Measurements from ENCODE around the gene WWOX. TPM values are rescaled to one million over a fixed set of nuclear protein-coding genes. Genes with fewer than 3 reads are reported as not detected.

WWOX gene
- total RNA-seq, 1 experiment from 2014 or later, result 15.6 TPM

GRCh38 chr16:78800523-78800922 is 701.1 kb downstream of the WWOX start:
- Histone ChIP-seq H3K9me3 (ENCODE audit: control insufficient read depth, low read depth, low read length) (no peaks in the 10 kb centered on the region), H3K4me2 (ENCODE audit: insufficient read depth, insufficient read length, low read length) (no peak overlapping the region), H3K9ac (ENCODE audit: extremely low read depth, insufficient read length, low read length) (no peak overlapping the region), H2BK12ac (ENCODE audit: insufficient read length, low read depth, low read length) (no peak overlapping the region), H3T11ph (ENCODE audit: low read length) (no peak overlapping the region), H2BK20ac (ENCODE audit: low read depth, low read length, poor library complexity, severe bottlenecking) (no peak overlapping the region), H3K27me3 (ENCODE audit: insufficient read depth, low read length) (no peaks in the 10 kb centered on the region), H2BK120ac (ENCODE audit: low read depth, low read length, poor library complexity, severe bottlenecking) (no peak overlapping the region), H2BK5ac (ENCODE audit: insufficient read length, low read length) (no peak overlapping the region), H3K27ac (ENCODE audit: insufficient read length, low read depth, low read length) (no peak overlapping the region), H3K4me1 (ENCODE audit: insufficient read depth, low read length) (no peaks in the 10 kb centered on the region), H4K91ac (ENCODE audit: insufficient read length, low read depth, low read length) (no peak overlapping the region), H2BK15ac (ENCODE audit: low read depth, low read length) (no peak overlapping the region), H2AK5ac (ENCODE audit: insufficient read length, low read length) (no peak overlapping the region), H3K23me2 (ENCODE audit: insufficient read length, low read depth, low read length, poor library complexity, severe bottlenecking) (no peaks in the 10 kb centered on the region), H3K23ac (ENCODE audit: insufficient read length, low read depth, low read length) (no peak overlapping the region), H3K18ac (ENCODE audit: insufficient read length, low read depth, low read length) (no peak overlapping the region), H4K5ac (ENCODE audit: insufficient read length, low read depth, low read length) (no peak overlapping the region), H3K79me2 (ENCODE audit: insufficient read depth, low read length) (no peaks in the 10 kb centered on the region), H2AFZ (ENCODE audit: low read length) (no peak overlapping the region), H3K56ac (ENCODE audit: insufficient read length, low read depth, low read length) (no peak overlapping the region), H3K79me1 (ENCODE audit: insufficient read depth, low read depth, low read length, poor library complexity, severe bottlenecking) (no peaks in the 10 kb centered on the region), H3K14ac (ENCODE audit: insufficient read depth, low read length) (no peak overlapping the region), H4K20me1 (ENCODE audit: control insufficient read depth, insufficient read depth, insufficient read length) (no peaks in the 10 kb centered on the region), H4K8ac (replicated peaks; ENCODE audit: insufficient read length, low read depth, low read length) (no peak overlapping the region), H3K4ac (ENCODE audit: low read depth, low read length) (no peak overlapping the region)
- no peaks in the 10 kb centered on the region for H3K9me3 Mint-ChIP-seq
- no peaks in the 10 kb centered on the region for H3K36me3 Mint-ChIP-seq (ENCODE audit: insufficient read depth in 1 of 3, low read depth in 3 of 3)
- peaks cover 2% of the 10 kb centered on the region; the same call in 1 of the 2 replicates for H3K27me3 Mint-ChIP-seq (ENCODE audit: low read depth)
- WGBS (ENCODE audit: extremely low coverage, insufficient read length, low lambda C conversion rate), result no CpG with 5 or more reads among the region's 3 CpGs
- no peaks in the 10 kb centered on the region for H3K4me1 Mint-ChIP-seq
- DNase-seq, result no peak
- H3K27ac Mint-ChIP-seq, result no peak overlapping the region
- no peak overlapping the region for H3K4me3 Mint-ChIP-seq
- no peak; the same call in 1 of the 3 replicates for TF ChIP-seq CTCF (conservative IDR thresholded peaks at IDR 0.05)
